22Rv1 (cell line): ENCODE data around the gene KISS1R.
"Not testable (repeated sequence)": the region's sequence is repeated elsewhere in the genome, so short reads cannot be mapped to it uniquely, and the experiment has no call there.

Experiments used
- H3K27ac ChIP-seq: fragments of 450-650 bp; 2 replicates; pipeline ENCODE4 v1.5.1; 2017
- ZFX ChIP-seq: fragments of 450-650 bp; IDR thresholded peaks from 2 replicates; pipeline ENCODE4 v1.6.1; 2017; ENCODE audit warnings: antibody characterized with exemption, borderline replicate concordance
- TF ChIP-seq, protein P1 (sequence below): fragments of 450-650 bp; IDR thresholded peaks from 2 replicates; pipeline ENCODE4 v1.5.1; 2017; ENCODE audit warnings: mild to moderate bottlenecking

KISS1R gene

DNA sequence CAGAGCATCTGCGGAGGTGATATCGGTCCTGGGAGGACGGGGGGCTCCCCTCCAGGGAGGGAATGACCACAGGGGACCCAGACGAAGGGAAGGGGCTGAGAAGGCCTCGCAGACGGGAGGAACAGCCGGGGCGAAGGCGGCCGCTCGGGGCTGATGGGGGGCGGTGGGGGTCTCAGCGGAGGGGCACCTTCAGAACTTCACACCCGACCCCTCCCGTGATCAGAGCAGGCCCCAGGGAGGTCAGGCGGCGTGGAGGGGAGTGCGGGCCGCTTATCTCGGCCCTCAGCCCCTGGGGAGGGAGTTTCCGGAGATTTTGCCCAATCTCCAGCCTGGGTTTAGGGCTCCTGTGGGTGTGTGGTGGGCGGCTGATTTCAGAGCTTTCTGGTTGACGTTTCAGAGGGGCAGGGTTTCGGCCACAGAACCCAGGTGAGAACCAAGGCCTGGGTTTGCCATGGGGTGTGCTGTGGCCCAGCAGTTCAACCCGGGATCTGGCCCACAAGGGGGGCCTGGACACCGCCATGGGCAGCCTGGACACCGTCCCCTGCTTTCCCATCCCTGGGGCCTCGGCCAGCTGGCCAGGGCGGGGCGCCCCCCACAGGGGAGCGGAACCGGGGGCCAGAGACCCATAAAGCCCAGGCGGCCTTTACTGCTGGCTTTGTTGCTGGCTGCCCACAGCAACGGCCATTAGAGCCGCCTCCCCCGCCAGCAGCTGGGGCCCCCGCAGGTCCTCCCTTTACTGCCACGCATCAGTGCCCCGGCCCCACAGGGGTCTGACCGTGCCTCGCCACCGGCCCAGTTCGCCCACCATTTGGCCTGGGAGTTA is 37.8 kb downstream of the KISS1R start:
- H3K27ac ChIP-seq, result no peak overlapping the region
- TF ChIP-seq ZFX, result no peak
- TF ChIP-seq, protein P1, sequence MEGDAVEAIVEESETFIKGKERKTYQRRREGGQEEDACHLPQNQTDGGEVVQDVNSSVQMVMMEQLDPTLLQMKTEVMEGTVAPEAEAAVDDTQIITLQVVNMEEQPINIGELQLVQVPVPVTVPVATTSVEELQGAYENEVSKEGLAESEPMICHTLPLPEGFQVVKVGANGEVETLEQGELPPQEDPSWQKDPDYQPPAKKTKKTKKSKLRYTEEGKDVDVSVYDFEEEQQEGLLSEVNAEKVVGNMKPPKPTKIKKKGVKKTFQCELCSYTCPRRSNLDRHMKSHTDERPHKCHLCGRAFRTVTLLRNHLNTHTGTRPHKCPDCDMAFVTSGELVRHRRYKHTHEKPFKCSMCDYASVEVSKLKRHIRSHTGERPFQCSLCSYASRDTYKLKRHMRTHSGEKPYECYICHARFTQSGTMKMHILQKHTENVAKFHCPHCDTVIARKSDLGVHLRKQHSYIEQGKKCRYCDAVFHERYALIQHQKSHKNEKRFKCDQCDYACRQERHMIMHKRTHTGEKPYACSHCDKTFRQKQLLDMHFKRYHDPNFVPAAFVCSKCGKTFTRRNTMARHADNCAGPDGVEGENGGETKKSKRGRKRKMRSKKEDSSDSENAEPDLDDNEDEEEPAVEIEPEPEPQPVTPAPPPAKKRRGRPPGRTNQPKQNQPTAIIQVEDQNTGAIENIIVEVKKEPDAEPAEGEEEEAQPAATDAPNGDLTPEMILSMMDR, result no peak

DNA sequence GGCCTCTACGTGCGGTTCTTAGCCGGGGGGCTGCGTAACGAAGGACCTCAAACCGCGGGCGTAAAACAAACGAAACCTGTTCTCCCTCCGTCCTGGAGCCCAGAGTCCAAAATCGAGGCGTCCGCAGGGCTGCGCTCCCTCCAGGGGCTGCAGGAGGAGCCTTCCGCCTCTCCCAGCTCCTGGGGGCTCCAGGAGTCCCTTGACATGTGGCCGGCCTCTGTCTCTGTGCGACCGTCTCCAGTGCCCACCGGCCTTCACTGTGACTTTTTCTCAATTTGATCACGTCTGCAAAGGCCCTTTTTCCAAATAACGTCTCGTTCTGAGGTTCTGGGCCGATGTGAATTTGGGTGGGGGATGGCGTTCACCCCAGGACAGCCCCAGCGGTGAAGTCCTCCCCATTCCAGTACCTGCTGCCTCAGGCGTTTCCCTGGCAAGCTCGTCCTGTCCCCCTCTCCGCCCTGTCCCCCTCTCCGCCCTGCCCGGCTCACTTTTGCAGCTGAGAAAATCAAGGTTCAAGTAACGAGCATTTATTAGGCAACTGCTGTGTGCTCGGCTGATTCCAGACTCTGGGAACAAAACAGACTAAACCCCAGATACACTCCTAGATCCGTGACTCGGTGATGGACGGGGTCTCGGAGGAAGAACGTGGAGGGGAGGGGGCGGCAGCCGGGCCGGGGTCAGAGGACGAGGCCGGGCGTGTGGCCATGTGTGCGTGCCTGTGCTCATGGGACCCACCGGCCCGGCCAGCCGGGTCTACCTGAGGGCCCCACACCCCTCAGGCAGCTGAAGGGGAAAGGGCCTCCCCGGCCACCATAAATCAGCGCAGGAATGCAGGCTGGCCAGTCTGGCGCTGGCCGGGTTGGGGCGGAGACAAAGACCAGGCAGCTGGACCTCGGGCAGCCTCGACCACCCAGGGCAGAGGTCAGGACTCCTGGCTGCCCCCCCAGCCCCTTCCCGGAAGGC is 39.0 kb downstream of the KISS1R start:
- H3K27ac ChIP-seq, result no peak overlapping the region
- TF ChIP-seq ZFX, result no peak
- TF ChIP-seq, protein P1, result no peak

DNA sequence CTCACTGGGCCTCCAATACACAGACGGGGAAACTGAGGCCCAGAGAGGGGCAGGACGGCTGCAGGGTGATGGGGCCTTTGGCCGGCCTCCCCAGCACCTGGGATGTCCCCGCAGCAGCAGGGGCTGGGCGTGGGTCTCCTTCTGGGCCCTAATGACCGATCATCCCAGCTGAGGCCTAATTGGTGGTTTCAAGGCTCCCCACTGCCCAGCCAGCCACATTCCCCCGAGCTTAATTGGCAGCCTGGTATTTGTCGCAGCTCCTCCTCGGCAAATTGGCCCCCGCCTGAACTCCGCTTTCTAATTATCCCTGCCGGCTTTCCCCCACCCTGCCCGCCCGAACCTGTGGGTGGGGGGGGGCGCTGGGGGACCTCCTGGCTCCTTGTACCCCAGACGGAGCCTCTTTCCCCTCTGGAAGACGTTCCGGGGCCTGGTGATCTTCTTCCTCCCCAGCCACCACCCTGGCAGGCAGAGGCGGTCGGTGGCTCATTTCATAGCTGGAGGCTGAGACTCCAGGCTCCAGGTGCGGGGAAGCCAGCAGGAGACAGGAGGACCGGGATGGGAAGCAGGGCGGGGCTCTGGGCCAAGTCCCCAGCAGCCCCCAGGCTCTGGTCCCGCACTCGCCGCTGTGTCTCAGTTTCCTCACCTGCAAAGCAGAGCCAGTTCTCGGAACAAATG is 39.8 kb downstream of the KISS1R start:
- no peak overlapping the region for H3K27ac ChIP-seq
- TF ChIP-seq, protein P1, result no peak
- TF ChIP-seq ZFX, result no peak

DNA sequence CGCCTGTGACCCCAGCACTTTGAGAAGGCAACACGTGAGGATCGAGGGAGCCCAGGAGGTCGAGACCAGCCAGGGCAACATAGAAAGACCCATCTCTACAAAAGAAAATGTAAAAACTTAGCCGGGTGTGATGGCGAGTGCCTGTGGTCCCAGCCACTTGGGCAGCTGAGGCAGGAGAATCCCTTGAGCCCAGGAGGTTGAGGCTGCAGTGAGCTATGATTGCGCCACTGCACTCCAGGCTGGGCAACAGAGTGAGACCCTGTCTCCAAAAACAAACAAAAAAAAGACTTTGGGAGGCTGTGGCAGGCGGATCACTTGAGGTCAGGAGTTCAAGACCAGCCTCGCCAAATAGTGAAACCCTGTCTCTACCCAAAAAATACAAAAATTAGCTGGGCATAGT is 40.4 kb downstream of the KISS1R start:
- not testable (repeated sequence) for H3K27ac ChIP-seq

DNA sequence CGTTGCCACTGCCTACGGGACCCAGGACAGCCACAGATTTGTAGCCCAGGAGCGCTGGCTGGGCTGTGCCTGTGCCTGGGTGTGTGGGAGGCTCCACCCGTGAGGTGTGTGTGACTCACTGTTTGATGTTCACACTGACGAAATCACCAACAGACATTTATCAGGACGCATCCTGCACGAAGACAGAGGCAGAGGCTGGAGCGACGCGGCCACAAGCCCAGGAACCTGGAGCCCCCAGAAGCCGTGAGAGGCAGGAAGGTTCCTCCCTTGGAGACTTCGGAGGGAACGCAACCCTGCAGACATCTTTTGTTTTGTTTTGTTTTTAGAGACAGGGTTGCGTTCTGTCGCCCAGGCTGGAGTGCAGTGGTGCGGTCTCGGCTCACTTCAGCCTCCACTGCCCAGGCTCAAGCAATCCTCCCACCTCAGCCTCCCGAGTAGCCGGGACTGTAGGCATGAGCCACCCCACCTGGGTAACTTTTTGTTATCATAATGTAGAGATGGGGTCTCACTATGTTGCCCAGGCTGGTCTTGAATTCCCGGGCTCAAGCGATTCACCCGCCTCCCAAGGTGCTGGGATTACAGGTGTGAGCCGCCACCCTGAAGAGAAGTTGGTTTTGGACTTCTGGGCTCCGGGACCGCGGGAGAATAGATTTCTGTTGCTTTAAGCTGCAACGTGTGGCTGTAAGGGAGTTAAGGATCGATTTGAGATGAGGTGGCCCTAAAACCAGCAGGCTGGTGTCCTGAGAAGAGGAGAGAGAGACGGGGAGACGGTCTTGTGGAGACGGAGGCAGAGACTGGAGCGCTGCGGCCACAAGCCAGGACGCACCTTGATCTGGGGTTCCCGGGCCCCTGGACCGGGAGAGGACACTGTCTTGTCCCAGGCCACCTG is 42.1 kb downstream of the KISS1R start:
- TF ChIP-seq, protein P1, result no peak
- no peak for TF ChIP-seq ZFX
- no peak overlapping the region for H3K27ac ChIP-seq

DNA sequence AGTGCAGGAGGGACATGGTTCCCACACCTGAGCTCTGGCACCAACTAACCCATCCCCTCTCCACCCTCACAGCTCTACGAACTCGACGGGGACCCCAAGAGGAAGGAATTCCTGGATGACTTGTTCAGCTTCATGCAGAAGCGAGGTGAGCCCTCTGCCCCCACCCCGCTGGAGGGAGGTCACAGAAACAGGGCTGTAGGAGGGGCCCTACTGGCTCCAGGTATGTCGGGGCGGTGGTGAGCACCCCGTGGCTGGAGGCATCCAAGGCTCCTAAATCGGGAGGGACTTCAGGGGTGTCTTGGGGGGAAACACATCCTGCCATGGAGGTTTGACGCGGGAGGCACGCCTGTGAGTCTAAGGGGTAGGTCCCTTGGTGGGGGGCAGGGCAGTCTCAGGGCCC is 42.9 kb downstream of the KISS1R start:
- TF ChIP-seq ZFX, result no peak
- TF ChIP-seq, protein P1, result no peak
- H3K27ac ChIP-seq, result no peak overlapping the region

DNA sequence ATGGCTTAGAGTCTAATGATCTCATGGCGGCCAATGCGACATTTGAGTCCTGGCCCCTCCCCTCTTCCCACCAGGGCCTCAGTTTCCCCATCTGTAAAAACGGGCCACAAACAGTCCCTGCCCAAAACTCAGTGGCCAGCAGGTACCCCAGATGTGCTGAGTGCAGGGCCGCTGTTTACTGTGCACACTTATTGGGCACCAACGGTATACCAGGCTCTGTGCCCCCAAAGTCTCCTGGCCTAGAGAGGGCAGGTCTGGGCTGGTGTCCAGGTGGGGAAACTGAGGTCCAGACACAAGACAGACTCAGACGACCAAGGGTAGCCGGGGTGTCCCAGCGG is 43.4 kb downstream of the KISS1R start:
- no peak overlapping the region for H3K27ac ChIP-seq
- no peak for TF ChIP-seq ZFX
- TF ChIP-seq, protein P1, result no peak
